ENCODE measurements around the gene IPO4. TPM values are rescaled to one million over a fixed set of nuclear protein-coding genes. Genes with fewer than 3 reads are reported as not detected.

Gene IPO4
- total and polyA plus RNA-seq, 2 of the 13 experiments (the other 11 are each of a cell fraction or from before 2014, with no cell fraction given): 39.0 to 179 TPM

DNA sequence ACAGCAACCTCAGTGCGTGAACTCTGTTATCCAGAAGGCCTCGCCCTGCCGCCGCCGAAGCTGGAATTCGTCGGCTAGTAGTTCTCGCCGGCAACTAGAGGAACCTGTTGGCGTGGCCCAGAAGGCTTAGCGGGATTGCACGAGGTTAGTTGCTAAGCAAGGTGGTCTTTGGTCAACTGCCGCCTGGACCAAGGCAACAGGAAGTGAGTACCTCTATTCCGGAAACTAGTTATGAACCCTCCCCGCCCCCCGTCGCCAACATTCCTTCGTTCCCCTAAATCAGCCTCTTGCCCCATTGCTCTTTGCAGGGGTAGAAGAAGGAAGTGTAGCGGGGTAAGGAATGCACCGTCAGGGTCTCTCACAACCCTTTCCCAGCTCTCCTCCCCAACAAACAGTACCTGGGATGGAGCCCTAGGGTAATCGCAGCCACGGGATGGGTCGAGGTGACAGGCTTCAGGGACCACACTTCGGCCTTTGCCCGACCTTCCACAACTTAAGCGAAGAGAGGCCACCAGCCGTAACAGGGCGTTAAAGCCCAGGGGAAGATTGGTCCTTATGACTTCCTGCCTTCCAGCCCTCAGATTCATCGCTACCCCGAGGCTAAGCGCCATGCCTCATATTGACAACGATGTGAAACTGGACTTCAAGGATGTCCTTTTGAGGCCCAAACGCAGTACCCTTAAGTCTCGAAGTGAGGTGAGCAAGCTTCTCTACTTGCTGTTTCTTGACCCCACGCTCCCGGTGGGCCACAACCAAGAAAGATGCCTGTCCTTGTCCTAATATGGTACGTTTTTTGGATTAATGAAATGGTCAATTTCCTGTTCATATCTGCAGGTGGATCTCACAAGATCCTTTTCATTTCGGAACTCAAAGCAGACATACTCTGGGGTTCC lies 44.3 kb upstream of the IPO4 start, which contains the start of gene GMPR2 (continued):
- no peak for TF ChIP-seq ZNF484 (CRISPR knock-in tag; IDR thresholded peaks at IDR 0.05; ENCODE audit: borderline replicate concordance, low read depth)
- peak; percentile 88; the same call in 1 of the 2 replicates for TF ChIP-seq ZNF75D (CRISPR knock-in tag; IDR thresholded peaks at IDR 0.05; ENCODE audit: borderline replicate concordance)
- TF ChIP-seq, protein P1, sequence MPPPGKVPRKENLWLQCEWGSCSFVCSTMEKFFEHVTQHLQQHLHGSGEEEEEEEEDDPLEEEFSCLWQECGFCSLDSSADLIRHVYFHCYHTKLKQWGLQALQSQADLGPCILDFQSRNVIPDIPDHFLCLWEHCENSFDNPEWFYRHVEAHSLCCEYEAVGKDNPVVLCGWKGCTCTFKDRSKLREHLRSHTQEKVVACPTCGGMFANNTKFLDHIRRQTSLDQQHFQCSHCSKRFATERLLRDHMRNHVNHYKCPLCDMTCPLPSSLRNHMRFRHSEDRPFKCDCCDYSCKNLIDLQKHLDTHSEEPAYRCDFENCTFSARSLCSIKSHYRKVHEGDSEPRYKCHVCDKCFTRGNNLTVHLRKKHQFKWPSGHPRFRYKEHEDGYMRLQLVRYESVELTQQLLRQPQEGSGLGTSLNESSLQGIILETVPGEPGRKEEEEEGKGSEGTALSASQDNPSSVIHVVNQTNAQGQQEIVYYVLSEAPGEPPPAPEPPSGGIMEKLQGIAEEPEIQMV (CRISPR knock-in tag; IDR thresholded peaks at IDR 0.05; ENCODE audit: low read depth): peak; percentile 55; the same call in 1 of the 2 replicates
- peak; percentile 13 for TF ChIP-seq SMAD9 (CRISPR knock-in tag; IDR thresholded peaks at IDR 0.05)
- TF ChIP-seq SRY (CRISPR knock-in tag; IDR thresholded peaks at IDR 0.05): no peak; the same call in 1 of the 2 replicates
- peak; percentile 99 for TF ChIP-seq MTF2 (CRISPR knock-in tag; IDR thresholded peaks at IDR 0.05; ENCODE audit: borderline replicate concordance)
- TF ChIP-seq KLF13 (CRISPR knock-in tag; IDR thresholded peaks at IDR 0.05): peak; percentile 17; the same call in 1 of the 2 replicates
- TF ChIP-seq ZNF335 (CRISPR knock-in tag; IDR thresholded peaks at IDR 0.05): peak; percentile 93
- TF ChIP-seq ZSCAN20 (CRISPR knock-in tag; IDR thresholded peaks at IDR 0.05; ENCODE audit: borderline replicate concordance): peak; percentile 74; the same call in 1 of the 2 replicates
- peak; percentile 93 for TF ChIP-seq POLR2AphosphoS5 (IDR thresholded peaks at IDR 0.05; ENCODE audit: low read depth, low read length)
- TF ChIP-seq ZNF546 (CRISPR knock-in tag; conservative IDR thresholded peaks at IDR 0.05): no peak; the same call in 1 of the 2 replicates
- TF ChIP-seq POLR2G (IDR thresholded peaks at IDR 0.05; ENCODE audit: low read depth, low read length): peak; percentile 96
- TF ChIP-seq, protein P2, sequence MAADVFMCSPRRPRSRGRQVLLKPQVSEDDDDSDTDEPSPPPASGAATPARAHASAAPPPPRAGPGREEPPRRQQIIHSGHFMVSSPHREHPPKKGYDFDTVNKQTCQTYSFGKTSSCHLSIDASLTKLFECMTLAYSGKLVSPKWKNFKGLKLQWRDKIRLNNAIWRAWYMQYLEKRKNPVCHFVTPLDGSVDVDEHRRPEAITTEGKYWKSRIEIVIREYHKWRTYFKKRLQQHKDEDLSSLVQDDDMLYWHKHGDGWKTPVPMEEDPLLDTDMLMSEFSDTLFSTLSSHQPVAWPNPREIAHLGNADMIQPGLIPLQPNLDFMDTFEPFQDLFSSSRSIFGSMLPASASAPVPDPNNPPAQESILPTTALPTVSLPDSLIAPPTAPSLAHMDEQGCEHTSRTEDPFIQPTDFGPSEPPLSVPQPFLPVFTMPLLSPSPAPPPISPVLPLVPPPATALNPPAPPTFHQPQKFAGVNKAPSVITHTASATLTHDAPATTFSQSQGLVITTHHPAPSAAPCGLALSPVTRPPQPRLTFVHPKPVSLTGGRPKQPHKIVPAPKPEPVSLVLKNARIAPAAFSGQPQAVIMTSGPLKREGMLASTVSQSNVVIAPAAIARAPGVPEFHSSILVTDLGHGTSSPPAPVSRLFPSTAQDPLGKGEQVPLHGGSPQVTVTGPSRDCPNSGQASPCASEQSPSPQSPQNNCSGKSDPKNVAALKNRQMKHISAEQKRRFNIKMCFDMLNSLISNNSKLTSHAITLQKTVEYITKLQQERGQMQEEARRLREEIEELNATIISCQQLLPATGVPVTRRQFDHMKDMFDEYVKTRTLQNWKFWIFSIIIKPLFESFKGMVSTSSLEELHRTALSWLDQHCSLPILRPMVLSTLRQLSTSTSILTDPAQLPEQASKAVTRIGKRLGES (CRISPR knock-in tag; IDR thresholded peaks at IDR 0.05; ENCODE audit: borderline replicate concordance): peak; percentile 68; the same call in 1 of the 2 replicates
- 0 out of 2 replicates have a peak, but pooled peaks have one; percentile 28 for TF ChIP-seq ZNF652 (CRISPR knock-in tag; IDR thresholded peaks at IDR 0.05; ENCODE audit: borderline replicate concordance, low read depth)
- 0 out of 2 replicates have a peak, but pooled peaks have one; percentile 22 for TF ChIP-seq BCL6 (CRISPR knock-in tag; IDR thresholded peaks at IDR 0.05)
- TF ChIP-seq ZNF552 (CRISPR knock-in tag; IDR thresholded peaks at IDR 0.05; ENCODE audit: borderline replicate concordance): peak; percentile 66; the same call in 1 of the 2 replicates
- no peak for TF ChIP-seq NFIB (CRISPR knock-in tag; IDR thresholded peaks at IDR 0.05; ENCODE audit: borderline replicate concordance)
- TF ChIP-seq, protein P3, sequence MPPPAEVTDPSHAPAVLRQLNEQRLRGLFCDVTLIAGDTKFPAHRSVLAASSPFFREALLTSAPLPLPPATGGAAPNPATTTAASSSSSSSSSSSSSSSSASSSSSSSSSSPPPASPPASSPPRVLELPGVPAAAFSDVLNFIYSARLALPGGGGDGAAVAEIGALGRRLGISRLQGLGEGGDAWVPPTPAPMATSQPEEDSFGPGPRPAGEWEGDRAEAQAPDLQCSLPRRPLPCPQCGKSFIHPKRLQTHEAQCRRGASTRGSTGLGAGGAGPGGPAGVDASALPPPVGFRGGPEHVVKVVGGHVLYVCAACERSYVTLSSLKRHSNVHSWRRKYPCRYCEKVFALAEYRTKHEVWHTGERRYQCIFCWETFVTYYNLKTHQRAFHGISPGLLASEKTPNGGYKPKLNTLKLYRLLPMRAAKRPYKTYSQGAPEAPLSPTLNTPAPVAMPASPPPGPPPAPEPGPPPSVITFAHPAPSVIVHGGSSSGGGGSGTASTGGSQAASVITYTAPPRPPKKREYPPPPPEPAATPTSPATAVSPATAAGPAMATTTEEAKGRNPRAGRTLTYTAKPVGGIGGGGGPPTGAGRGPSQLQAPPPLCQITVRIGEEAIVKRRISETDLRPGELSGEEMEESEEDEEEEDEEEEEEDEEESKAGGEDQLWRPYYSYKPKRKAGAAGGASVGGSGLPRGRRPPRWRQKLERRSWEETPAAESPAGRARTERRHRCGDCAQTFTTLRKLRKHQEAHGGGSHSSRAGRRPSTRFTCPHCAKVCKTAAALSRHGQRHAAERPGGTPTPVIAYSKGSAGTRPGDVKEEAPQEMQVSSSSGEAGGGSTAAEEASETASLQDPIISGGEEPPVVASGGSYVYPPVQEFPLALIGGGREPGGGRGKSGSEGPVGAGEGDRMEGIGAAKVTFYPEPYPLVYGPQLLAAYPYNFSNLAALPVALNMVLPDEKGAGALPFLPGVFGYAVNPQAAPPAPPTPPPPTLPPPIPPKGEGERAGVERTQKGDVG (CRISPR knock-in tag; IDR thresholded peaks at IDR 0.05; ENCODE audit: borderline replicate concordance): no peak
- TF ChIP-seq JUNB (CRISPR knock-in tag; IDR thresholded peaks at IDR 0.05; ENCODE audit: borderline replicate concordance): no peak
- TF ChIP-seq ZBTB7A (CRISPR knock-in tag; IDR thresholded peaks at IDR 0.05): no peak

Measured in HepG2 (cell line).